ENCODE data around the gene FARS2. TPM values are rescaled to one million over a fixed set of nuclear protein-coding genes. Genes with fewer than 3 reads are reported as not detected.

The FARS2 gene
- total RNA-seq, 2 experiments from 2014 or later, result 13.8 to 14.3 TPM

- Histone ChIP-seq H2AFZ (ENCODE audit: low read length) (no peak overlapping the region), H3K4me1 (ENCODE audit: insufficient read depth, low read length, poor library complexity, severe bottlenecking) (peaks cover 11% of the 10 kb centered on the region), H3K9me3 (ENCODE audit: low read length) (no peaks in the 10 kb centered on the region), H3K4me3 (ENCODE audit: low read depth, low read length, poor library complexity, severe bottlenecking) (no peak overlapping the region), H3K79me2 (ENCODE audit: insufficient read depth, low read depth, low read length) (no peaks in the 10 kb centered on the region), H4K20me1 (ENCODE audit: insufficient read depth, low read length) (no peaks in the 10 kb centered on the region), H3K27ac (ENCODE audit: low read depth, low read length, poor library complexity, severe bottlenecking) (no peak overlapping the region), H3K9me2 (ENCODE audit: insufficient read depth, low read length) (no peaks in the 10 kb centered on the region), H3K36me3 (ENCODE audit: insufficient read depth, low read length) (no peaks in the 10 kb centered on the region), H3K4me2 (ENCODE audit: low read length) (peak overlapping the region; percentile 60; the same call in 1 of the 2 replicates)
- ChIA-PET CTCF (ENCODE audit: unreplicated experiment) (interaction anchor here (0.8 kb wide), 1 partner anchor 9 kb away, joined by 3 read pairs; no protein-coding TSS in a partner anchor), POLR2A (interaction anchor here (0.6 to 1.3 kb wide), 4 partner anchors 13 to 256 kb away, joined by 3 to 4 read pairs (median 3); no protein-coding TSS in a partner anchor)
- intact Hi-C loops (cut with micrococcal nuclease; ENCODE audit: unreplicated experiment), result no loop called here
- no TSS peak for BruUV-seq (replicated peaks)
- DNase-seq (ENCODE audit: low spot score), result peak; percentile 12
- TF ChIP-seq EZH2phosphoT487 (IDR thresholded peaks at IDR 0.05; ENCODE audit: borderline replicate concordance, low read depth, low read length) (no peak), CTCF (conservative IDR thresholded peaks at IDR 0.05; ENCODE audit: low read length) (no peak)
Measured at GRCh38 chr6:5506149-5506548, 244.8 kb downstream of the FARS2 start.

- Histone ChIP-seq H3K4me1 (ENCODE audit: insufficient read depth, low read length, poor library complexity, severe bottlenecking) (peaks cover 11% of the 10 kb centered on the region), H3K27ac (ENCODE audit: low read depth, low read length, poor library complexity, severe bottlenecking) (no peak overlapping the region), H3K4me2 (ENCODE audit: low read length) (peak overlapping the region; percentile 60; the same call in 1 of the 2 replicates), H3K79me2 (ENCODE audit: insufficient read depth, low read depth, low read length) (no peaks in the 10 kb centered on the region), H4K20me1 (ENCODE audit: insufficient read depth, low read length) (no peaks in the 10 kb centered on the region), H3K9me3 (ENCODE audit: low read length) (no peaks in the 10 kb centered on the region), H3K4me3 (ENCODE audit: low read depth, low read length, poor library complexity, severe bottlenecking) (no peak overlapping the region), H3K36me3 (ENCODE audit: insufficient read depth, low read length) (no peaks in the 10 kb centered on the region), H3K9me2 (ENCODE audit: insufficient read depth, low read length) (no peaks in the 10 kb centered on the region), H2AFZ (ENCODE audit: low read length) (no peak overlapping the region)
- BruUV-seq (replicated peaks), result no TSS peak
- ChIA-PET CTCF (ENCODE audit: unreplicated experiment) (no interaction called here), POLR2A (interaction anchor here (0.6 to 2.2 kb wide), 8 partner anchors 8 to 255 kb away, joined by 3 to 6 read pairs (median 3); no protein-coding TSS in a partner anchor)
- TF ChIP-seq EZH2phosphoT487 (IDR thresholded peaks at IDR 0.05; ENCODE audit: borderline replicate concordance, low read depth, low read length) (no peak), CTCF (conservative IDR thresholded peaks at IDR 0.05; ENCODE audit: low read length) (no peak)
- DNase-seq (ENCODE audit: low spot score), result peak; percentile 7
- intact Hi-C loops (cut with micrococcal nuclease; ENCODE audit: unreplicated experiment), result no loop called here
Measured at GRCh38 chr6:5506597-5506996, 245.3 kb downstream of the FARS2 start.

- intact Hi-C loops (cut with micrococcal nuclease; ENCODE audit: unreplicated experiment), result no loop called here
- peak overlapping the region; percentile 60; the same call in 1 of the 2 replicates for H3K4me2 ChIP-seq (ENCODE audit: low read length)
- peaks cover 11% of the 10 kb centered on the region for H3K4me1 ChIP-seq (ENCODE audit: insufficient read depth, low read length, poor library complexity, severe bottlenecking)
- H3K9me3 ChIP-seq (ENCODE audit: low read length), result no peaks in the 10 kb centered on the region
- H3K9me2 ChIP-seq (ENCODE audit: insufficient read depth, low read length), result no peaks in the 10 kb centered on the region
- CTCF ChIA-PET (ENCODE audit: unreplicated experiment), result interaction anchor here (0.5 kb wide), 1 partner anchor 988 kb away, joined by 4 read pairs; no protein-coding TSS in a partner anchor
- peak; percentile 45 for DNase-seq (ENCODE audit: low spot score)
- no peaks in the 10 kb centered on the region for H4K20me1 ChIP-seq (ENCODE audit: insufficient read depth, low read length)
- H3K4me3 ChIP-seq (ENCODE audit: low read depth, low read length, poor library complexity, severe bottlenecking), result no peak overlapping the region
- no TSS peak for BruUV-seq (replicated peaks)
- no peak overlapping the region for H3K27ac ChIP-seq (ENCODE audit: low read depth, low read length, poor library complexity, severe bottlenecking)
- H2AFZ ChIP-seq (ENCODE audit: low read length), result no peak overlapping the region
- TF ChIP-seq EZH2phosphoT487 (IDR thresholded peaks at IDR 0.05; ENCODE audit: borderline replicate concordance, low read depth, low read length) (no peak), CTCF (conservative IDR thresholded peaks at IDR 0.05; ENCODE audit: low read length) (no peak)
- H3K36me3 ChIP-seq (ENCODE audit: insufficient read depth, low read length), result no peaks in the 10 kb centered on the region
- POLR2A ChIA-PET, result interaction anchor here (0.7 to 2.2 kb wide), 7 partner anchors 9 to 18 kb away, joined by 3 to 6 read pairs (median 3); no protein-coding TSS in a partner anchor
- H3K79me2 ChIP-seq (ENCODE audit: insufficient read depth, low read depth, low read length), result no peaks in the 10 kb centered on the region
Measured at GRCh38 chr6:5507131-5507681, 245.9 kb downstream of the FARS2 start.
